ENCODE results near the gene CDH7. TPM values are rescaled to one million over a fixed set of nuclear protein-coding genes. Genes with fewer than 3 reads are reported as not detected.
A peak's percentile ranks its signal among the peaks of the same experiment; 100 is the strongest.

The CDH7 gene, protein sequence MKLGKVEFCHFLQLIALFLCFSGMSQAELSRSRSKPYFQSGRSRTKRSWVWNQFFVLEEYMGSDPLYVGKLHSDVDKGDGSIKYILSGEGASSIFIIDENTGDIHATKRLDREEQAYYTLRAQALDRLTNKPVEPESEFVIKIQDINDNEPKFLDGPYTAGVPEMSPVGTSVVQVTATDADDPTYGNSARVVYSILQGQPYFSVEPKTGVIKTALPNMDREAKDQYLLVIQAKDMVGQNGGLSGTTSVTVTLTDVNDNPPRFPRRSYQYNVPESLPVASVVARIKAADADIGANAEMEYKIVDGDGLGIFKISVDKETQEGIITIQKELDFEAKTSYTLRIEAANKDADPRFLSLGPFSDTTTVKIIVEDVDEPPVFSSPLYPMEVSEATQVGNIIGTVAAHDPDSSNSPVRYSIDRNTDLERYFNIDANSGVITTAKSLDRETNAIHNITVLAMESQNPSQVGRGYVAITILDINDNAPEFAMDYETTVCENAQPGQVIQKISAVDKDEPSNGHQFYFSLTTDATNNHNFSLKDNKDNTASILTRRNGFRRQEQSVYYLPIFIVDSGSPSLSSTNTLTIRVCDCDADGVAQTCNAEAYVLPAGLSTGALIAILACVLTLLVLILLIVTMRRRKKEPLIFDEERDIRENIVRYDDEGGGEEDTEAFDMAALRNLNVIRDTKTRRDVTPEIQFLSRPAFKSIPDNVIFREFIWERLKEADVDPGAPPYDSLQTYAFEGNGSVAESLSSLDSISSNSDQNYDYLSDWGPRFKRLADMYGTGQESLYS
- polyA plus RNA-seq (ENCODE audit: insufficient read length): 17.2 TPM
- long read RNA-seq, donor 1, partial matches to known transcripts: 0 of 5 reads
- long read RNA-seq, donor 1, other reads (novel, unspliced or antisense): 5 of 5 reads
- long read RNA-seq, donor 2, full-length matches to known transcripts: 6 of 6 reads
- long read RNA-seq, donor 2, partial matches to known transcripts: 0 of 6 reads
- long read RNA-seq, donor 2, other reads (novel, unspliced or antisense): 0 of 6 reads
- long read RNA-seq, donor 3, partial matches to known transcripts: 0 of 1 reads
- long read RNA-seq, donor 3, other reads (novel, unspliced or antisense): 0 of 1 reads
- long read RNA-seq, donor 4: 0 reads
- long read RNA-seq, donor 5, full-length matches to known transcripts: 1 of 1 reads
- long read RNA-seq, donor 5, partial matches to known transcripts: 0 of 1 reads
- long read RNA-seq, donor 5, other reads (novel, unspliced or antisense): 0 of 1 reads
- long read RNA-seq, donor 6, partial matches to known transcripts: 0 of 7 reads
- long read RNA-seq, donor 6, other reads (novel, unspliced or antisense): 5 of 7 reads
- long read RNA-seq, donor 7: 0 reads
- long read RNA-seq, donor 8, full-length matches to known transcripts: 1 of 1 reads
- long read RNA-seq, donor 8, partial matches to known transcripts: 0 of 1 reads
- long read RNA-seq, donor 8, other reads (novel, unspliced or antisense): 0 of 1 reads

DNA sequence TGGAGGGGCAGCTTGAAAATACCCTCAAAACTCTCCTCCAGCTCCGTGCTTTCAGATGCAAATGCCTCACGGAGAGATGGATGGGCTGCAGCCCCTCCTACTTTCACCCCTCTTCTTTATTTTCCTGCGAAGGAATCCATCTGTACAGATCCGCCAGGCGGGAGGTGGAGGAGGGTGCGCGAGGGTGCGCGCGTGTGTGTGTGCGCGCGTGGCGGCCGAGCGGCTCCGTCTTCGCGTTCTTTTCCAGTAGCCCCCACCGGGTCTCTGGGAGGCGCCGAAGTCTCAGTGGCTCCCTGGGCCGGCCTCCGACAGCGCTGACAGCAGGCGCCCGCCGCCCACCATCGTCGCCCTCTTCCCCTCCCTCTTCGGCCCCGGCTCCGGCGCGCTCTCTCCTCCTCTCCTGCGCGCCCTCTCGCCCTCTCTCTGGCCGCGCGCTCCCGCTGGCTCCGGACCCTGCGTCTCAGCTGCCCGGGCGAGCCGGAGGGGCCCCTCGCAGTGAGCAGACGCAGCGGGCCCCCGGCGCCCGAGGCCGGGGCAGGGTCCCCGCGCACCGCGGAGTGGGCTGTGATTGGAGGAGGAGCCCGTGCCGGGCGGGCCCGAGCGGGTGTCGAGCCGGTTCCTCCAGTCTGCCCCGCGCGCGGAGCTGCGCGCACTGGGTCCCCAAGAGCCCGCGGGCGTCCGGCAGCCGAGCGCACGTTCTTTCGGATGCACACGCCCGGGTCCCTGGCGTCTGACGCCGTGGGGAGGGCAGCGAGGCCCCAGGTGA, at the start of gene CDH7:
Gene CDH7 (plus strand): TSS at position 624 of the 766 bp plus-strand sequence. CDS start 11,831 bp downstream, outside the sequence.
- peak; percentile 63 for DNase-seq

DNA sequence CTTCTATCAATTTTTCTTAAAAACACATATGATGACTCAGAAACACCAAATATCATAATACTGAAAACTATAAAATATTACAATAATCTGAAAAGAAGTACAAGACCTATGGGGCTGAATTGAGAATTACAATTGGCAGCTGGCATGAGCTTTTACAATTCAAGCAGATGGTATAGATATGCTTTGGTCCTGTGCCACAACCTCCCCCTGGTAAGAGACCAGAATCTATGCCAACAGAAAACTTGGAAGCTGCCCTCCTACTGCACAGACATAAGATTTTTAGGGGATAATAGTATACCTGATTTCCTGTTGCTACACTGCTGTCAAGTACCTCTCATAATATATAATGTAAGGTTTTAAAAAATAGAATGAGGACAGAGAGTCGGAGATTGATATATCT, 46.8 kb upstream of the CDH7 start:
- DNase-seq: no peak

DNA sequence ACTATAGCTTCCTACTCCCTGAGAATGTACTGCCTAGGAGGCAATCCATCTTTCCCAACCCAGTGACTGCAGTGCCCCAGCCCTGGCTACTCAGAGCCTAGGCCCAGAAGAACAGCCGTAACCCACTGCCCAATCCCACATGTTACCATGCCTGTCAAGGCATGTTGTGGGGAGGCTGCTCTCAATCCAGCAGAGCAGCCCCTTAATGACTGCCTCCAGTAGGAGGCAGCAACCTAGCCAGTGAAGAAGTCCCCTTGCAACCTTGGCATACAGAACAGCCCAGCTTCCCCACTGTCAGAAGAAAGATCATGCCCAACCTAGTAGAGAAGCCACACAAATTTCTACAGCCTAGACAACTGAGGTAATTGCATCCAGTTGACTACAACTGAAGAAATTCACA, 44.2 kb upstream of the CDH7 start:
- no peak for DNase-seq

DNA sequence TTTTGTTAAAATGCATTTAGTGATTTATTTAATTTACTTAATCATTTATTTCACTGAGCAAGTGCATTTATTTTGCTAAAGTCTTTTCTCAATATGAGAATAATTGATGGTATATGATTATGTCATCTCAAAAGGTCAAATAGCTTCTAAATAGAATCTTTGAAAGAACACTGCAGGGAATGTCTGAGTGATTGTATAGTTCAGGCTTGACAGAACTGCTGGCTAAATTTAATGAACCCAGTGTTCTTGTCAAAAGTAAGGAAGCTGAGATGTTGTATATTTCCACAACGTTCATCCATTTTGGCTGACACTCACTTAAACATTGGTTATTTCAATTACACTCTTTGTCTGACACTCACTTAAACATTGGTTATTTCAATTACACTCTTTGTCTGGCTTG, 39.3 kb upstream of the CDH7 start:
- DNase-seq: no peak

DNA sequence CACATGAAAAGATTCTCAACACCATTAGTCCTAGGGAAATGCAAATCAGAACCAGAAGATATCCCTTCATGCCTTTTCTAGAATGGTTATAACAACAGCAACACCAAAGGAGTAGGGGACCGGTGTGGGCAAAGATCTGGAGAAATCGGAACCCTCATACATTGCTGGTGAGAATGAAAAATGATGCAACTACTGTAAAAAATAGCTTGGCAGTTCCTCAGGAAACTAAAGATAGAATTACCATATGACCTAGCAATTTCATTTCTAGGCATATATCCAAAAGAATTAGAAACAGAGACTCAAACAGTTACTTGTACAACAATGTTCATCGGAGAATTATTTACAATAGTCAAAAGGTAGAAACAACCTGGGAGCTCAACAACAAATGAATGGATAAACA, 29.2 kb upstream of the CDH7 start:
- no peak for DNase-seq

DNA sequence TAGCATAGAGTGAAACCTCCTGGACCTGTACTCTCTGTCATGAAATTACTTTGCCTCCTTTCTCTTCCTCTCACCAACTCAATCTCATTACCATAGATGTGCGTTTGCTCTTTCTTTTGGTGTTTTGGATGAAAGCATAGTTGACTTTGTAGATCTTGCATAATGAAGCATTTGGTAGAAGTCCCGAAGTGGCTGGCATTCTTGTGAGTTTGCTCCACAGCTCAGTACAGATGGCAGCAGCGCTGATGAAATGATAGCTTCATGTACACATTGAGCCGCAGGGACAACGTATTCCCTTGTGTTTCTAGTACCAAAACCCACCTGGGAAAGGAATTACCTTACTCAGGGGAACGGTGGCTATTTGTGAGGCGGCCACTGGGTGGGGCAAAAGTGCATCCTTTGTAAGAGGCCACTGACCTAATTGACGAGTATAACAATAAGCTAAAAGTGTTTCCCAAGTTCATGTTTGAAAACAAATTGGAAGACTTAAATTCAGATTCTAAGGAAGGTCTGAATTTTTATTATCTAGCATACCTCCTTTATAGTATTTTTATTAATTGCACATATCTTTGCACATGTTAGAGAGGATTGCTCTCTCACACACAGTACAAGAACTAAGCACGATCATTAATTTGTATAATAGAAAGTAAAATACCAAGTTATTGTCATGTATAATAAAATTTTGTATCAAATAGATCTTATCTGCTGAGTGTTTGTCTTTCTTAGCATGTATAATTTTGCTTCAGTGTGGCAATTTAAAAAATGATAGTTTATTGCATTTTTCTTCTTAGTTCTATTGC, 25.4 kb upstream of the CDH7 start:
- DNase-seq: no peak

DNA sequence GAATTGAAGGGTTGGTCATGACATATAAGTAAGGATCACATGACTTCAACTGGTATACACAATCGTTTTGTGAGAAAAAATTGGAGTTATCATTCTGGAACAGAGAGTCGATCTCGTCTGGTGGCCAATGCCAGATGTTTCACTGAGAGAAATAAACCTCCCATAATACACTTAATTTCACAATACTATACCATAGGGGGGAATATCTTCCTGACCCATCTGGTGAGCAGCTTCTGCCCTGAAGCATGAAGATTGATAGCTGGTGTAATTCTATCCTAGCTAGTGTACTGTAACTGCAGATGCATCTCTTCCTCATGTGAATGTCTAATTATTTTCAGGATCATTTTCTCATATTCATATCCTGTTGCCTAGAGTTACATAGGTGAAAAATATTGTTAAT, 15.7 kb upstream of the CDH7 start:
- no peak for DNase-seq

DNA sequence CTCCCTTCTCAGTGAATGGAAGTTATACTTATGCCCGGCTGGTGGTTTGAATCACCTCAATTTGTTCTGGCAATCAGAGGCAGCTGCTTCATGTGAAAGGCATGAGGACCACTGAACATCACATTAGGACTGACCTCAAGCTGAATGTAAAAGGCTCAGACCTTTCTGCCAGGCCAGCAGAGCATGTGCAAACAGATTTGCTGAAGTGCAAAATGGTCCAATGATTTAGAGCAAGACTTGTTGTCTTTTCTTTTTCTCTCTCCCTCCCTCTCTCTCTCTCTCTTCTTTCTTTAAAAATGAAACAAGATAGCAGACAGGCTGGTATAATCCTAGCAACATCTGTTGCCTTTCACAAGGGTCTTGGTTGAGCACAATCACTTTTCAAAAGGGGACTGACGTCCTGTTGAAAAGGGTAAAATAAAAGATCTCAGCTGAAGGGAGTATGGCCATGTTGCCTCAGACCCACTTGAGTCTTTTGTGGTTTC, 13.3 kb upstream of the CDH7 start:
- no peak for DNase-seq

DNA sequence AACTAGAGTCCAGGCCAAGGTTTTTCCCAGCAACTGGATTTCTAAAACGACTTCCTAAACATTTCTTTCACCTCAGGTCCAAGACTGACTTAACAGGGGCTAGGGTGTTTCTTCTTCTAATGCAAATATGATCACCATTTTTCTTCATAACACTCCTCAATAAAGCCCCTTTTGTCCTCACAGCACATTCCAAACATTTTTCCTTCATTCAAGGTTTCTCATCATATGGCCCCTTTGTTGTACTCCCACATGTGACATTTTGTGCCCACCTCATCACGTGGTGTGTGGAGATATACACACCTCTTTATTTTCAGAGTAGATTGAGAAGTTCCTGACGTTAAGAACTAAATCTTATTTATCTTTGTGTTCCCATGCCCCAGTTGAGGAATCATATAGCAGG, 3.9 kb upstream of the CDH7 start:
- DNase-seq: no peak

DNA sequence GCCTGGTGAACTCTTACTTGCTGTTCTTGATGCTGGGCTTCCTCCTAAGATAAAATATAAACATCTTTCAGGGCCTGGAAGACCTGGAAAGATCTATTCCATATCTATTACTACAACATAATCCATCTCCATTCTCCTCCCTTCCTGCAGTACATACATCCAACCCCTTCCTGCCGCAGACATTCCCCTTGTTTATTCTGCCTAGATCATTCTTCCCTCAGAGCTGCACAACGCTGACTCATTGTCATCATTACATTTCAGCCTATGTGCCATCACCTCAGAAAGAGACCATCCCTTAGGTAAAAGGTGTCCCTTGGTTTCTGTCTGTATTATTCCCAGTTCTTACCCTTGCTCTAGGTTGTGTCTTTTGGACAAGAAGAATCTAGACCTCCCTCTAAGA, 2.5 kb upstream of the CDH7 start:
- DNase-seq: no peak

DNA sequence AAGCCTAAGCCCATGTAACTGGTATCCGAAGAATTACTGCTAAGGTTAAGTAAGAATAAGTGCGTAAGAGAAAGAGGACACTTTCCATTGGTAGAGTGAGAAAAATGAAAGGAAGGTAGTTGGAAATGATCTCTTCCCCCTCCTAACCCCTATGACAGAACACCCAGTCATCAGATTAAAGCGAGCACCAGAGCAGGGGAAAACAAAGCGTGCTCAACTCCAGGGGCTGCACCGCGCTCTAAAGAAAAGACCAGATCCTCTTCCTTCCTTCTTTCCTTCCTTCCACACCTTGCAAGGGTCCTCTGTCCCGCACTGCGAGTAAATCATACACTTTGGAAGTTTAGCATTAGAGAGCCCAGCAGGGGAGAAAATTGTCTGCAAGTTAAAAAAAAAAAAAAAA, 971 bp upstream of the CDH7 start:
- no peak for DNase-seq

DNA sequence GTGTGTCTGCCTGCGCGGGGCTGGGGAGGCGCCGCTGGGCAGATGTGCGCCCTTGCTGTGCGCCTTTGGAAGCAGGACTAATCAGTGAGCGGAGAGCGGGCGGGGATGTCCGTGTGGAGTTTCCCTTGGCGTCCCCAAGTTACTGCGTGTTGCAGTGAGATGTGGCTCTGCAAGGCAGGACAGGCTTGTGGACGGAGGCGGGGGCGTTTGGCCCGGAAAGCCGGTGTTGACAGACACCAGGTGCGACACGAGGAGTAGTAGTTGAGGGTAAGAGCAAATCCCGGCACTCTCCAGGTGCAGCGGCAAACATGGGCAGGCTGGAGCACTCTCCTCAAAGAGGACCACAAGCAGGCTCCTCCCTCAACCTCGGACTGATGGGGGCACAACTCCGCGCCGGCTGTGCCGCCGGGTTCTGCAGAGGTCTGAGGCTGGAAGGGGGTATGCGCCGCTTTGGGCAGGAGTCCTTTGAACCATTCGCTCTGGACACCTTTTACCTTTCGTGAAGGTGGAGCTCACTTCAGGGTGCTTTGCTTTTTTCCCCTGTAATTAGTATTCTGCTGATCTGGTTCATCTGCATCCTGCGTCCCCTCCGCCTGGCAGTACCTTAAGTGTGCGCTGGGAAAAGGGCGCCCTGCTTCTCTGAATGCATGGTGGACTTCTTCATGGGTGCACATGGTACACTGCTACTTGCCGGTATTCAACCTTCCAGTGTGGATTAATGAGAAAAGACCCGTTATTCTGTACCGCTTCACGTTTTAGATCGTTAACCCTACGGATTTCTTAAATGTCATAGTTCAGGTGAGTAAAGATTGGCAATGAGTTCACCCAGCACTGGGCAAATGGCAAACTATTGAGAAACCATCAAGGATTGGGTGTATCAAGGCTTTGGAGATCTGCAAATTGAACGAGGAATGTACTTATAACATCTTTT, 608 bp downstream of the CDH7 start:
- no peak for DNase-seq

DNA sequence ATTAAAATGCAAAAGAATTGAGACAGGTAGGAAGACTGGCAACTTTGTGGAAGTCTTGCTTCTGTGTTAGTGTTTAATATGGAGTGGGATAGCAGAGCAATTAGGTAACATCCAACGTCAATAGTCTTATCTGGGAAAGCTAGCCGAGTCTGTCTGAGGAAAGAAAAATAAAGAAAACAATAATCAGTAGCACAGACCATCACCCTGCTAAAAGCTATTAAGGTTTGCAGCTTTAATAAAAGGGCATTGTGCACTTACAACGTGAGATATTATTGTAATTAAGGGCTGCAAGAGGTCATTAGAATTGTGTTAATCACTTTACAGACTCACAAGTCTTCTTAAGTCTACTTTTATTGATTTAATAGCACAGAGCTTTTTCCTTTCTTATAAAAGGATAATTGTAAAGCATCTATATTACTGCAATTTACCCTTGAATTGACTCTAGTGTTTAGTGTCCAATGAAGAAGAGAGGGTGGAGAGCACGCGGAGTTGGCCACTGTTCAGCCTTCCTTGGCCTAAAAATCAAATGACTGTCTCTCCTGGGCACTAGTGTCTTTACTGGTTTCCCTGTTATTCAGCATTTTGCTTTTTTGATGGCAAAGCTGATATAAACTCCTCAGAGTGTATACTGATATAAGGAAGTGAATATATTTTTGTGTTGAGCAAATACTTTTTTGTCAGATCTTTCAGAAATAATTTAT, 2.0 kb downstream of the CDH7 start:
- no peak for DNase-seq

DNA sequence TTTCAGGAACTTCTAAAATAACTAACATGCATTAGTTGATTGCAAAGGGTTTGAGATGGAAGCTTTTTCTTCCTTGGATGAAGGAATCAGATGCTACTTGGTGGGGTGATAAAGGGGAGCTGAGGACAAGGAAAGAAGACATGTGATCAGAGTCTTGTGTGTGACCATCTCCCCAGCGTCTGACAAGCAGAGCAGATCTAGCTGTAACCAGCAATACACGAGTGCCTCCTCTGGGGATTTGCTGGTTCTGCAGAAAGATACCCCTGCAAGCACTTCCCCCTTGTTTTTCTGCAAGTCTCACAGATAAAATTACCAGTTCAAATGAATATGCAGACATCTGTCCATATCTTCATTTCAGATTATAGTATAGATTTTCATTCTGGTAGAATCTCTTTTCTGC, 2.7 kb downstream of the CDH7 start:
- peak; percentile 75 for DNase-seq

DNA sequence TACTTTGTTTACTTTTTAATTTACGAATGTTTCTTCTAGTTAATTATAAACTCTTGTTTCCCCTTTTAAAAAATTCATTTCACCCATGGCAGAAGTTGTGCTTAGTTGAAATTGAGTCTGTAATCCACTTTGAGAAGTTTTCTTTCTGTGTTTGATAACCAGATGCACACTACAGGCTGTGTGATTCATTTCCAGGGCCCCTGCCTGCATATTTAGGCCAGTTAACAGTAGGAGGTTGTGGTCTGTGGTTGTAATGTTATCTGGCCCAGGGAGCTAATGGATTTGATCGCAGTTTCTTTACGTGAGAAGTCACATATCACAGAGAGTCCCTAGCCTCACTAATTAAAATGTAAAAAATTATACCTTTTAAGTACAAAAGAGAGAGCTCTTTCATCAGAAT, 3.3 kb downstream of the CDH7 start:
- no peak for DNase-seq

DNA sequence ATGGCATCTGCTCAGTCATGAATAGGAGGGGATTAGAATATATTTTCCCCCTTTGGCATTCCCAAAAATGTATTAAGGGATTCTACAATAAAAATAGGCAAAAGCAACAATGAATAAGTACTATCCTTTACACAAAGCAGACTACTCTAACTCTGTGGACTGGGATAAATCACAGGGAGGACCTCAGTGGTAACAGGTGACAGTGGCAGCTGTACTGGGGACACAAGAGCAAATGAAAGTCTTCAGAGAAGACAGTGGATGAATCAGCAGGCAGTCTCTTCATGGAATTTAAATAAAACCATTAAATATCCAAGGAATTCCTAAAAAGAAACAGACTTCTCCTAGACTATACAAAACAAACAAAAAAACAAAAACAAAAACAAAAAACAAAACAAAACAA, 4.8 kb downstream of the CDH7 start:
- no peak for DNase-seq

DNA sequence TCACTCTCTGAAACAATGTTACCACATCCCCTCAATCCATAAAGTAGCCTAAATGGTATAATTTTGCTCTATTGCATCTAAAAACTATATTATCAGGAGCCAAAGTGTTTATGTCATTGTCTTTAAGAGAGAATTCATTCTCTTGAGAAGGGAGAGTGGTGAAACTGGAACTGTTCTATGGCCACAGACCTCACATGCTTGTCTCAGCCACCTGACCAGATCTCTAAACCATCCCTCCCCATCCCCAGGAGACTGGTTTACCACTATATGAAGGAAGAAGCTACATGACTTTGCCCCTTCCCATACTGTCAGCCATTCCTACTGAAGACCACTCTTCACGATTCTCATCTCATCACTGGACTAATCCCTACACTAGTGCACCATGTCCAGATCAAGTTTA, 9.6 kb downstream of the CDH7 start:
- no peak for DNase-seq

DNA sequence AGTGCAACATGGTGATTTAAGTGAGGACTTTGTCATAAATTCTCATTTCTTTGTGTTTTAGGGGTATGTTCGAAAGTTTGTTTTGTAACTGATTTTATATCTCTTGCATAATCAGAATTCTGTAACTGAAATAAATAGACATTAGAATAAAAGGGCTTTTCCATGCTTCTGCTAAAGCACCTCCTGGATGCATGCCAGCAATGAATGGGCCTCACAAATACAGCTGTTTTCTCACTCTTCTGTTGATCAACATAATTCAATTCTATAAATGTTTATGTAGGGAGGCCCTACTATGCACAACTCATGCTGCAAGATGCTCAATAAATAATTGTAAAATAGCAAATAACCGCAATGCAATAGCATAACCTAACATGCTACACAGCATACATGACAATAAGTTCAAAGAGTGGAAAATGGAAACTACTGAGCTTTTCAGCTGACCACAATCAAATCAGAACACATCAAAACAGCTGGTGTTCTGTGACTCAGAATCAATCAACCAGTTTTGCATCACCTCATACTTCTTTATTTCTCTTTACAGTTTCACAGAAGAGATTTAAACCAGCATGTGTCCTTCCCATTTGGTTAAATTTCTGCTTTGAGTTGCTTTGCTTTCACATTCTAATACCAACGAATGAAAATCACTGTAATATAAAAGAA, 11.0 kb downstream of the CDH7 start:
- no peak for DNase-seq
